Measurements from ENCODE around the gene TREML1. TPM values are rescaled to one million over a fixed set of nuclear protein-coding genes. Genes with fewer than 3 reads are reported as not detected.

Gene TREML1, protein sequence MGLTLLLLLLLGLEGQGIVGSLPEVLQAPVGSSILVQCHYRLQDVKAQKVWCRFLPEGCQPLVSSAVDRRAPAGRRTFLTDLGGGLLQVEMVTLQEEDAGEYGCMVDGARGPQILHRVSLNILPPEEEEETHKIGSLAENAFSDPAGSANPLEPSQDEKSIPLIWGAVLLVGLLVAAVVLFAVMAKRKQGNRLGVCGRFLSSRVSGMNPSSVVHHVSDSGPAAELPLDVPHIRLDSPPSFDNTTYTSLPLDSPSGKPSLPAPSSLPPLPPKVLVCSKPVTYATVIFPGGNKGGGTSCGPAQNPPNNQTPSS
- total RNA-seq (2021) (not detected in 2 replicates), Bru-seq, nascent RNA (not detected), BruChase-seq, experiment 1, labeled RNA remaining after a 2-hour chase (not detected), BruChase-seq, experiment 2, labeled RNA remaining after a 6-hour chase (not detected)
- long read RNA-seq = 0 reads

DNA sequence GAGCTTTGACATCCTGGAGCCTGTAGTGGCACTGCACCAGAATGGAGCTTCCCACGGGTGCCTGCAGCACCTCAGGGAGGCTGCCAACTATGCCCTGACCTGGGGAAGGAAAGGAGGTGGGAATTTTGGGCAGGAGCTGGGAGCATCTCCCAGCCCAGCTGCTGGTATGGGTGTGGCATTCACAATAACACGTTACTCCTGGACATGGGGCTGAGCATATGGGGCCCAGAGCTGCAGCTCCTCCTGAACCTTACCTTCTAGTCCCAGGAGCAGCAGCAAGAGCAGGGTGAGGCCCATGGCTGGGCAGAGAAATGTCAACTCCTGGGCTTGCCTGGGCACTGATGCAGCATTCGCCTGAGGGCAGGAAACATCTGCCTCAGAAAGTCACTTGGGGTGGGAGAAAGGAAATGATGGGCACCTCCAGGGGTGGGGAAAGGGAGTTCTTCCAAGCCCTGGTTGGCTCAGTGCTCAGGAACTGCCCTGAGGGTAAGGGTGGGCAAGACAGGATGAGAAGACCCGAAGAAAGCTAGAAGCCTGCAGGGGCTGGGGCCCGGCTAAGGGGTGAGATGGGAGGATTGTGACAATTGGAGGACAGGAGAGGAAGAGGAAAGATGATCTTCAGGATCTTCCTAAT lies at the start of gene TREML1:
TREML1 (minus strand) TSS at position 356 of the 634 bp plus-strand sequence; CDS start at position 297, 59 bp downstream.
- ChIA-PET CTCF (no interaction called here), POLR2A (ENCODE audit: low non-redundant PET) (no interaction called here)
- Histone ChIP-seq H3K27ac (ENCODE audit: low read depth, low read length, poor library complexity, severe bottlenecking) (no peak within 1 kb of the TSS), H3K4me1 (ENCODE audit: insufficient read depth, low read length, poor library complexity, severe bottlenecking) (no peaks in the 10 kb centered on the region), H3K4me3 (ENCODE audit: low read depth, low read length, poor library complexity, severe bottlenecking) (no peak within 1 kb of the TSS), H3K27me3 (replicated peaks; ENCODE audit: insufficient read depth, low read depth, low read length, poor library complexity) (no peaks in the 10 kb centered on the region), H3K9me3 (ENCODE audit: low read depth, low read length, poor library complexity, severe bottlenecking) (no peaks in the 10 kb centered on the region), H3K36me3 (ENCODE audit: insufficient read depth, low read length, poor library complexity, severe bottlenecking) (no peaks in the 10 kb centered on the region)
- no peak for DNase-seq (ENCODE audit: low spot score)
- TF ChIP-seq EZH2 (IDR thresholded peaks at IDR 0.05; ENCODE audit: borderline replicate concordance, low read depth, low read length, poor library complexity, severe bottlenecking) (no peak), CTCF (conservative IDR thresholded peaks at IDR 0.05; ENCODE audit: low read depth, low read length) (no peak)
- intact Hi-C loops (cut with micrococcal nuclease; ENCODE audit: unreplicated experiment) = no loop called here
- no TSS peak for BruUV-seq (replicated peaks)

DNA sequence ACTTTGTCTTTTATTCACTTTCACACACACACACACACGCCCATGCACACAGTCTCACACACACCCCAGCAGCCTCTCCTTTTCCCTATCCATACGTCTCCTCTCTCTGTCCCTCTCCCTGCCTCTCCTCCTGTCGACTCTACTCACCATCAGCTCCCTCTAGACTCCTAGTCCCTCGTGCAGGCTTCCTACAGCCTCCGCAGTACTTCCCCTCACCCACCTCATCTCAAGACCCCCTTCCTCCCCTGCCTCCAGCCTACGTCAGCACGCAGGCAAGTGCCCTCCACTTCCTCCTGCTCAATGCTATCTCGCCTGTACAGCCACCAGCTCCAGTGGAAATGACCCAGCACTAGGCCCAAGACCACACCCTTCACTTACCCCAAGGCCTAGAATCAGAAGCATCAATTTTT lies 47.6 kb upstream of the TREML1 start:
- intact Hi-C loops (cut with micrococcal nuclease; ENCODE audit: unreplicated experiment) = no loop called here
- H3K27me3 ChIP-seq (replicated peaks; ENCODE audit: insufficient read depth, low read depth, low read length, poor library complexity) = peaks cover 6% of the 10 kb centered on the region
- no peak overlapping the region for H3K27ac ChIP-seq (ENCODE audit: low read depth, low read length, poor library complexity, severe bottlenecking)
- no peak for TF ChIP-seq EZH2 (IDR thresholded peaks at IDR 0.05; ENCODE audit: borderline replicate concordance, low read depth, low read length, poor library complexity, severe bottlenecking)
- TF ChIP-seq CTCF (conservative IDR thresholded peaks at IDR 0.05; ENCODE audit: low read depth, low read length) = no peak
- DNase-seq (ENCODE audit: low spot score) = no peak
- no TSS peak for BruUV-seq (replicated peaks)
- H3K9me3 ChIP-seq (ENCODE audit: low read depth, low read length, poor library complexity, severe bottlenecking) = no peaks in the 10 kb centered on the region
- CTCF ChIA-PET = no interaction called here
- H3K4me1 ChIP-seq (ENCODE audit: insufficient read depth, low read length, poor library complexity, severe bottlenecking) = peaks cover 11% of the 10 kb centered on the region
- no peak overlapping the region for H3K4me3 ChIP-seq (ENCODE audit: low read depth, low read length, poor library complexity, severe bottlenecking)
- POLR2A ChIA-PET (ENCODE audit: low non-redundant PET) = no interaction called here
- no peaks in the 10 kb centered on the region for H3K36me3 ChIP-seq (ENCODE audit: insufficient read depth, low read length, poor library complexity, severe bottlenecking)

GRCh38 chr6:41200901-41201763 lies 47.0 kb upstream of the TREML1 start, which contains the start of gene TREML2:
TSS of gene TREML2 (minus strand) at chr6:41201149. CDS start at chr6:41201008, 141 bp downstream.
- intact Hi-C loops (cut with micrococcal nuclease; ENCODE audit: unreplicated experiment) = no loop called here
- no peak within 1 kb of the TSS for H3K4me3 ChIP-seq (ENCODE audit: low read depth, low read length, poor library complexity, severe bottlenecking)
- no peak within 1 kb of the TSS for H3K27ac ChIP-seq (ENCODE audit: low read depth, low read length, poor library complexity, severe bottlenecking)
- no peak for DNase-seq (ENCODE audit: low spot score)
- no peaks in the 10 kb centered on the region for H3K36me3 ChIP-seq (ENCODE audit: insufficient read depth, low read length, poor library complexity, severe bottlenecking)
- no peaks in the 10 kb centered on the region for H3K9me3 ChIP-seq (ENCODE audit: low read depth, low read length, poor library complexity, severe bottlenecking)
- H3K27me3 ChIP-seq (replicated peaks; ENCODE audit: insufficient read depth, low read depth, low read length, poor library complexity) = peaks cover 12% of the 10 kb centered on the region
- BruUV-seq (replicated peaks) = no TSS peak
- CTCF ChIA-PET = no interaction called here
- TF ChIP-seq EZH2 (IDR thresholded peaks at IDR 0.05; ENCODE audit: borderline replicate concordance, low read depth, low read length, poor library complexity, severe bottlenecking) (no peak), CTCF (conservative IDR thresholded peaks at IDR 0.05; ENCODE audit: low read depth, low read length) (no peak)
- H3K4me1 ChIP-seq (ENCODE audit: insufficient read depth, low read length, poor library complexity, severe bottlenecking) = peaks cover 11% of the 10 kb centered on the region
- POLR2A ChIA-PET (ENCODE audit: low non-redundant PET) = no interaction called here

All from A673 (cell line).